Liver (tissue), 9 donors: ENCODE measurements around the gene CFDP1. TPM values are rescaled to one million over a fixed set of nuclear protein-coding genes. Genes with fewer than 3 reads are reported as not detected.
"Not testable (repeated sequence)": the region's sequence is repeated elsewhere in the genome, so short reads cannot be mapped to it uniquely, and the experiment has no call there.

Experiments
- DNase-seq: peaks from one replicate; pipeline ENCODE4 v3.0.0-alpha.2; 2017; ENCODE audit warnings: low spot score
- H3K27ac ChIP-seq, 2 donors: one replicate each; pipeline ENCODE4 v1.7.0; 2013; ENCODE audit warnings: inconsistent platforms in 2 of 2, low read length in 2 of 2, control low read depth in 1 of 2, low read depth in 1 of 2, mild to moderate bottlenecking in 1 of 2
- H3K27me3 ChIP-seq, 4 donors: one replicate each; pipeline versions ENCODE4 v1.6.1 to v1.7.0; 2013; ENCODE audit warnings: low read length in 3 of 4, inconsistent platforms in 1 of 4, mild to moderate bottlenecking in 1 of 4, moderate library complexity in 1 of 4; ENCODE audit not compliant: control insufficient read depth in 4 of 4, insufficient read depth in 4 of 4
- H3K36me3 ChIP-seq, 4 donors: one replicate each; pipeline versions ENCODE4 v1.6.1 to v1.7.0; 2013; ENCODE audit warnings: low read length in 3 of 4, mild to moderate bottlenecking in 3 of 4, low read depth in 1 of 4, moderate library complexity in 1 of 4; ENCODE audit not compliant: control insufficient read depth in 4 of 4, insufficient read depth in 3 of 4
- H3K4me1 ChIP-seq, 4 donors: one replicate each; pipeline versions ENCODE4 v1.6.1 to v1.7.0; 2013; ENCODE audit warnings: low read length in 3 of 4, mild to moderate bottlenecking in 3 of 4, moderate library complexity in 1 of 4; ENCODE audit not compliant: control insufficient read depth in 4 of 4, insufficient read depth in 4 of 4
- H3K4me3 ChIP-seq, 3 donors: one replicate each; pipeline versions ENCODE4 v1.6.1 to v1.7.0; 2013; ENCODE audit warnings: low read length in 3 of 3, control low read depth in 1 of 3, low read depth in 1 of 3, mild to moderate bottlenecking in 1 of 3
- H3K9ac ChIP-seq, 2 donors: one replicate each; pipeline ENCODE4 v1.7.0; 2013; ENCODE audit warnings: low read length in 2 of 2, mild to moderate bottlenecking in 2 of 2, moderate library complexity in 2 of 2, control low read depth in 1 of 2, low read depth in 1 of 2
- H3K9me3 ChIP-seq, 4 donors: one replicate each; pipeline versions ENCODE4 v1.6.1 to v1.7.0; 2013; ENCODE audit warnings: low read length in 3 of 4; ENCODE audit not compliant: control insufficient read depth in 4 of 4
- CTCF ChIP-seq: fragments of 150-350 bp; IDR thresholded peaks from 2 replicates; pipeline ENCODE4 v1.5.1; 2017; ENCODE audit warnings: improper control_type of control experiment, low read depth, low read length; ENCODE audit not compliant: missing input control
- EGR1 ChIP-seq, 2 donors: IDR thresholded peaks; 2 replicates each; pipeline ENCODE4 v1.6.1; 2016 to 2018; ENCODE audit warnings: antibody characterized with exemption in 2 of 2, low read depth in 2 of 2
- FOXA1 ChIP-seq: IDR thresholded peaks from 2 replicates; pipeline ENCODE4 v1.6.1; 2016; ENCODE audit warnings: antibody characterized with exemption
- FOXA2 ChIP-seq: IDR thresholded peaks from 2 replicates; pipeline ENCODE4 v1.6.1; 2016; ENCODE audit warnings: antibody characterized with exemption
- GABPA ChIP-seq, 2 donors: IDR thresholded peaks in 1 of 2; conservative IDR thresholded peaks in 1 of 2; 2 replicates each; pipeline ENCODE4 v1.6.1; 2016; ENCODE audit warnings: antibody characterized with exemption in 2 of 2, mild to moderate bottlenecking in 1 of 2, moderate library complexity in 1 of 2
- HNF4A ChIP-seq, 2 donors: conservative IDR thresholded peaks; 2 replicates each; pipeline ENCODE4 v1.6.1; 2016; ENCODE audit warnings: antibody characterized with exemption in 2 of 2, mild to moderate bottlenecking in 2 of 2
- HNF4G ChIP-seq: IDR thresholded peaks from 2 replicates; pipeline ENCODE4 v1.6.1; 2016; ENCODE audit warnings: antibody characterized with exemption
- JUND ChIP-seq, 2 donors: IDR thresholded peaks; 2 replicates each; pipeline ENCODE4 v1.6.1; 2016; ENCODE audit warnings: antibody characterized with exemption in 2 of 2
- NR2F2 ChIP-seq: IDR thresholded peaks from 2 replicates; pipeline ENCODE4 v1.6.1; 2016; ENCODE audit warnings: antibody characterized with exemption
- RAD21 ChIP-seq, 2 donors: IDR thresholded peaks; 2 replicates each; pipeline ENCODE4 v1.6.1; 2016; ENCODE audit warnings: antibody characterized with exemption in 2 of 2, mild to moderate bottlenecking in 2 of 2
- REST ChIP-seq: IDR thresholded peaks from 2 replicates; pipeline ENCODE4 v1.6.1; 2016; ENCODE audit warnings: antibody characterized with exemption, mild to moderate bottlenecking
- RXRA ChIP-seq, 2 donors: IDR thresholded peaks; 2 replicates each; pipeline ENCODE4 v1.6.1; 2017 to 2018; ENCODE audit warnings: antibody characterized with exemption in 2 of 2, mild to moderate bottlenecking in 1 of 2
- SP1 ChIP-seq: IDR thresholded peaks from 2 replicates; pipeline ENCODE4 v1.6.1; 2018; ENCODE audit warnings: antibody characterized with exemption, mild to moderate bottlenecking
- TAF1 ChIP-seq: conservative IDR thresholded peaks from 2 replicates; pipeline ENCODE4 v1.6.1; 2016; ENCODE audit warnings: antibody characterized with exemption, mild to moderate bottlenecking
- YY1 ChIP-seq: IDR thresholded peaks from 2 replicates; pipeline ENCODE4 v1.6.1; 2016; ENCODE audit warnings: antibody characterized with exemption, mild to moderate bottlenecking
- WGBS: extraction: QIAGEN DNeasy Blood & Tissue Kit; methylation state at CpG from one replicate; pipeline ENCODE4 v1.1.7; 2013; 5-methylcytosine and 5-hydroxymethylcytosine counted together
- polyA plus RNA-seq, 2 donors: library from polyadenylated mRNA; stranded (reverse) in 1 of 2; unstranded in 1 of 2; fragments of 200-250 nt in 1 of 2; fragments of >200 nt in 1 of 2; fragmentation: Nextera tagmentation in 1 of 2; extraction: Ambion mirVana in 1 of 2; gene quantifications; one replicate each; pipeline versions ENCODE4 v1.2.1 to v1.2.3, GENCODE V29; 2013 to 2015
- total RNA-seq, 2 donors: library from RNA; depleted of rRNA; stranded (reverse); fragments of >200 nt; gene quantifications; one replicate each; pipeline ENCODE4 v1.2.3, GENCODE V29; 2014
- TF ChIP-seq, protein P1 (sequence below): IDR thresholded peaks from 2 replicates; pipeline ENCODE4 v1.6.1; 2016; ENCODE audit warnings: antibody characterized with exemption
- TF ChIP-seq, protein P2 (sequence below): IDR thresholded peaks from 2 replicates; pipeline ENCODE4 v1.6.1; 2016; ENCODE audit warnings: antibody characterized with exemption
- TF ChIP-seq, protein P3 (sequence below): IDR thresholded peaks from 2 replicates; pipeline ENCODE4 v1.6.1; 2016; ENCODE audit warnings: antibody characterized with exemption
- donor health status: healthy.
- donor health status: healthy.
- donor health status: healthy.
- donor health status: healthy.
- donor health status: healthy.

The CFDP1 gene
- total and polyA plus RNA-seq, 4 donors = 20.5 to 49.2 (median 33.9) TPM

DNA sequence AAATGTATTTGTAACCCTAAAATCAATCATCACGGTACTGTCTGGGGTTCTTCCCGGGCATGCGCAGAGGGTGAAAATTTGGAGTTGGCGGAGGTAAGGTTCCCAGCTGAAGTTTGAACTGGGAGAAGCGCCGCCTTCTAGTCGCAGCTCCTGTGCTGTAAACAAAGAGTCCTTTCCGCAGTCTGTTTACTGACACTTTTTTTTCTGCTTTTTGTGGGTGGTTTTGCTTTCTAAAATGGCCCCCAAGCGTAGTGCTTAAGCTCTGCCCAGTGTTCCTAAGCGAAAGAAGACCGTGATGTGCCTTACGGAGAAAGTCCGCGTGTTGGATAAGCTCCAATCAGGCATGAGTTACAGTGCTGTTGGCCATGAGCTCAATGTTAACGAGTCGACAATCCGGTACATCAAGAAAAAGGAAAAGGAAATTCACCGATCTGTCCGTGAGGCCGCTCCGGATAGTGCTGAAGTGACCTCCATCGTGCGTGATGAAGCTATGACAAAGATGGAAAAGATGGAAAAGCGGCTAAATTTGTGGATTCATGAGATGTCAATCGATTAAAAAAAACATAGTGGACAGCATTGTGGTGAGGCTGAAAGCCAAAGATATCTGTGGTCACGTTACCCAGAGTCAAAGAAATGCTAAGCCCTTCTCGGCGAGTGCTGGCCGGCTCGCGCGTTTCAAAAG, 570 bp upstream of the CFDP1 start (continued):
- no peak for TF ChIP-seq CTCF
- TF ChIP-seq NR2F2 = no peak
- peak; percentile 78 for TF ChIP-seq TAF1

- no peak overlapping the region for H3K4me3 ChIP-seq
- no peaks in the 10 kb centered on the region for H3K36me3 ChIP-seq
- H3K4me1 ChIP-seq = peaks cover 0 to 12% (median 4%) of the 10 kb centered on the region in 4 donors
- TF ChIP-seq, protein P1, sequence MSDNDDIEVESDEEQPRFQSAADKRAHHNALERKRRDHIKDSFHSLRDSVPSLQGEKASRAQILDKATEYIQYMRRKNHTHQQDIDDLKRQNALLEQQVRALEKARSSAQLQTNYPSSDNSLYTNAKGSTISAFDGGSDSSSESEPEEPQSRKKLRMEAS = no peak
- TF ChIP-seq HNF4G (no peak), HNF4A (conservative IDR thresholded peaks at IDR 0.05) (no peak), EGR1 (IDR thresholded peaks at IDR 0.05; ENCODE audit: low read depth in 2 of 2) (no peak), TAF1 (no peak), RAD21 (IDR thresholded peaks at IDR 0.05) (no peak), FOXA1 (no peak), YY1 (no peak), CTCF (no peak), FOXA2 (no peak), REST (no peak), NR2F2 (no peak), JUND (IDR thresholded peaks at IDR 0.05) (no peak), RXRA (IDR thresholded peaks at IDR 0.05) (no peak), SP1 (no peak), GABPA (IDR thresholded peaks at IDR 0.05 in 1 of 2, conservative IDR thresholded peaks at IDR 0.05 in 1 of 2) (no peak)
- TF ChIP-seq, protein P2, sequence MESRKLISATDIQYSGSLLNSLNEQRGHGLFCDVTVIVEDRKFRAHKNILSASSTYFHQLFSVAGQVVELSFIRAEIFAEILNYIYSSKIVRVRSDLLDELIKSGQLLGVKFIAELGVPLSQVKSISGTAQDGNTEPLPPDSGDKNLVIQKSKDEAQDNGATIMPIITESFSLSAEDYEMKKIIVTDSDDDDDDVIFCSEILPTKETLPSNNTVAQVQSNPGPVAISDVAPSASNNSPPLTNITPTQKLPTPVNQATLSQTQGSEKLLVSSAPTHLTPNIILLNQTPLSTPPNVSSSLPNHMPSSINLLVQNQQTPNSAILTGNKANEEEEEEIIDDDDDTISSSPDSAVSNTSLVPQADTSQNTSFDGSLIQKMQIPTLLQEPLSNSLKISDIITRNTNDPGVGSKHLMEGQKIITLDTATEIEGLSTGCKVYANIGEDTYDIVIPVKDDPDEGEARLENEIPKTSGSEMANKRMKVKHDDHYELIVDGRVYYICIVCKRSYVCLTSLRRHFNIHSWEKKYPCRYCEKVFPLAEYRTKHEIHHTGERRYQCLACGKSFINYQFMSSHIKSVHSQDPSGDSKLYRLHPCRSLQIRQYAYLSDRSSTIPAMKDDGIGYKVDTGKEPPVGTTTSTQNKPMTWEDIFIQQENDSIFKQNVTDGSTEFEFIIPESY = no peak
- TF ChIP-seq, protein P3, sequence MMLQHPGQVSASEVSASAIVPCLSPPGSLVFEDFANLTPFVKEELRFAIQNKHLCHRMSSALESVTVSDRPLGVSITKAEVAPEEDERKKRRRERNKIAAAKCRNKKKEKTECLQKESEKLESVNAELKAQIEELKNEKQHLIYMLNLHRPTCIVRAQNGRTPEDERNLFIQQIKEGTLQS = no peak
- H3K27ac ChIP-seq = no peak overlapping the region
- no peak for DNase-seq
- H3K27me3 ChIP-seq = no peaks in the 10 kb centered on the region
- H3K9me3 ChIP-seq = no peaks in the 10 kb centered on the region
- no peak overlapping the region for H3K9ac ChIP-seq
- WGBS = 90% methylated on average over 11 of the region's 11 CpGs
Measured at GRCh38 chr16:75429621-75430403, 3.5 kb downstream of the CFDP1 start.

- not testable (repeated sequence) for H3K9ac ChIP-seq, H3K27me3 ChIP-seq, H3K36me3 ChIP-seq, H3K4me1 ChIP-seq, H3K27ac ChIP-seq, H3K9me3 ChIP-seq, H3K4me3 ChIP-seq, DNase-seq
- 89% methylated on average over 2 of the region's 2 CpGs for WGBS
Measured at GRCh38 chr16:75426524-75426923, 6.8 kb downstream of the CFDP1 start.
